ENCODE measurements around the gene RNF115.

RNF115 gene

DNA sequence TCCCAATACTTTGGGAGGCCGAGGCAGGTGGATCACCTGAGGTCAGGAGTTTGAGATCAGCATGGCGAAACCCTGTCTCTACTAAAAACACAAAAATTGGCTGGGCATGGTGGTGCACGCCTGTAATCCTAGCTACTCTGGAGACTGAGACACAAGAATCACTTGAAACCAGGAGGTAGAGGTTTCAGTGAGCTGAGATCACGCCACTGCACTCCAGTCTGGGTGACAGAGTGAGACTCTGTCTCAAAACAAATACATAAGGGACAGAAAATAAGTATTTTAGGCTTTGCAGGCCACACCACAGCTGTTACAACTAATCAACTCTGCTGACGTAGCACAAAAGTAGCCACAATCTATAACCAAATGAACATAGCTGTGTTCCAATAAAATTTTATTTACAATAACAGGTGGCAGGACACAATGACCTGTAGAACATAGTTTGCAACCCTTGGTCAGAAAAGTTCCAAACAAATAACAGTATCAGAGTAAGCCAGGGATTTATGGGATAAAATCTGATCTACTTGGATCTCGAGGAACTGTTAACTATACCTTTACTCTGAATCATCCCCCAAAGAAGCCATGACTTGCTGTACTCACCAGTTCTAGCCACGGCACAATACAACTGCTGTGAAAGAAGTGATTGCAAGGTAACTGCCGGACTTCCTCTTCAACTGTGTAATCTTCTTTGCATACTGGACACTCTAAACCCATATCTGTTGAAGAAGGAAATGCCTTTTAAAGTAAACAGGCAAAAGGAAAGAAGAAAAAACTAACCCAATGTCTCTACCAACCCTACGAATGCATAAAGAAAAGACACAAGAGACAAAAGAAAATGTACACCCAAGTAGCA, 76.3 kb downstream of the RNF115 start:
- in situ Hi-C loops (cut with MboI; ENCODE audit: low pct_unique_long_range_greater_than_20kb, low sequenced_read_pairs, unreplicated experiment), result loop anchor here (25.0 kb wide), 1 partner anchor 160 kb away; no protein-coding TSS in a partner anchor
- no peak for DNase-seq (ENCODE audit: low spot score)
- TF ChIP-seq, protein P1, sequence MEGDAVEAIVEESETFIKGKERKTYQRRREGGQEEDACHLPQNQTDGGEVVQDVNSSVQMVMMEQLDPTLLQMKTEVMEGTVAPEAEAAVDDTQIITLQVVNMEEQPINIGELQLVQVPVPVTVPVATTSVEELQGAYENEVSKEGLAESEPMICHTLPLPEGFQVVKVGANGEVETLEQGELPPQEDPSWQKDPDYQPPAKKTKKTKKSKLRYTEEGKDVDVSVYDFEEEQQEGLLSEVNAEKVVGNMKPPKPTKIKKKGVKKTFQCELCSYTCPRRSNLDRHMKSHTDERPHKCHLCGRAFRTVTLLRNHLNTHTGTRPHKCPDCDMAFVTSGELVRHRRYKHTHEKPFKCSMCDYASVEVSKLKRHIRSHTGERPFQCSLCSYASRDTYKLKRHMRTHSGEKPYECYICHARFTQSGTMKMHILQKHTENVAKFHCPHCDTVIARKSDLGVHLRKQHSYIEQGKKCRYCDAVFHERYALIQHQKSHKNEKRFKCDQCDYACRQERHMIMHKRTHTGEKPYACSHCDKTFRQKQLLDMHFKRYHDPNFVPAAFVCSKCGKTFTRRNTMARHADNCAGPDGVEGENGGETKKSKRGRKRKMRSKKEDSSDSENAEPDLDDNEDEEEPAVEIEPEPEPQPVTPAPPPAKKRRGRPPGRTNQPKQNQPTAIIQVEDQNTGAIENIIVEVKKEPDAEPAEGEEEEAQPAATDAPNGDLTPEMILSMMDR (IDR thresholded peaks at IDR 0.05; ENCODE audit: extremely low read depth, insufficient read depth, missing control alignments), result no peak

- in situ Hi-C loops (cut with MboI; ENCODE audit: low pct_unique_long_range_greater_than_20kb, low sequenced_read_pairs, unreplicated experiment), result loop anchor here (25.0 kb wide), 1 partner anchor 153 kb away; no protein-coding TSS in a partner anchor
- no peak for DNase-seq (ENCODE audit: low spot score)
- TF ChIP-seq, protein P1 (IDR thresholded peaks at IDR 0.05; ENCODE audit: extremely low read depth, insufficient read depth, missing control alignments), result no peak
Measured at GRCh38 chr1:145740269-145740668, 83.6 kb downstream of the RNF115 start.

DNA sequence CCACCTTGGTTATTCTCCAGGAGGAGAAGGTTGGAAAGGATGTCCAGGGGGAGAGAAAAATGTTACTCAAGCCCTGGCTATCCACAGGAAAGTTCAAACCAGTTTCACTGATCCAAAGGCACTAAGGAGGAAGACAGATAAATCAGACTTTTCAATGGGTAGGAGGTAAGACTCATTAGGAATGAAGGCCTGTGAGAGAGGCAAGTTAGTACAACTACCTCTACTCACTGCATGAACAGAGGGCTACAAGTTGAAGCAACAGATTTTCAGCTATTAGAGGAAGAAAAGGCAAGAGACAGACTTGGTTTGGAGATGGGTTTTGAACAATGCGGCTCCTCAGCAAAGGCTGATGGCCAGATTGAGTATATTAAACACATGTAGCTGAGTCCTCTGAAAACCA, 87.7 kb downstream of the RNF115 start:
- no peak for DNase-seq (ENCODE audit: low spot score)
- in situ Hi-C loops (cut with MboI; ENCODE audit: low pct_unique_long_range_greater_than_20kb, low sequenced_read_pairs, unreplicated experiment), result loop anchor here (25.0 kb wide), 1 partner anchor 149 kb away; no protein-coding TSS in a partner anchor
- TF ChIP-seq, protein P1 (IDR thresholded peaks at IDR 0.05; ENCODE audit: extremely low read depth, insufficient read depth, missing control alignments), result no peak

DNA sequence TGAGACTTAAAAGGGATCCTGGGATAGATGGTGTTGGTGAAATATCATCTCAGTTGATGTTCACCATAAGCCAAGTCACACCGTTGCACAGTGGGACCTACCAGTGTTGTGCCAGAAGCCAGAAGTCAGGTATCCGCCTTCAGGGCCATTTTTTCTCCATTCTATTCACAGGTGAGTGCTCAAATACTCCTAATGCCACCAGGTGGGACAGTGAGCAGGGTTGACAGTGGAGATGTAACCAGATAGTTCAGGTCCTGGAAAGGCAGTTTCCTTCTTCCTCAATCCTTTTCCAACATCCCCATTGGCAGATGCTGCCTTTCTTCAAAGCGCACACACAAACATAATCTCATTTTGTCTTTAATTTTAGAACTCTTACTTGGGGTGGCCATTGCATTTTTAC, 93.0 kb downstream of the RNF115 start:
- in situ Hi-C loops (cut with MboI; ENCODE audit: low pct_unique_long_range_greater_than_20kb, low sequenced_read_pairs, unreplicated experiment), result loop anchor here (25.0 kb wide), 1 partner anchor 144 kb away; no protein-coding TSS in a partner anchor
- no peak for DNase-seq (ENCODE audit: low spot score)
- TF ChIP-seq, protein P1 (IDR thresholded peaks at IDR 0.05; ENCODE audit: extremely low read depth, insufficient read depth, missing control alignments), result no peak

DNA sequence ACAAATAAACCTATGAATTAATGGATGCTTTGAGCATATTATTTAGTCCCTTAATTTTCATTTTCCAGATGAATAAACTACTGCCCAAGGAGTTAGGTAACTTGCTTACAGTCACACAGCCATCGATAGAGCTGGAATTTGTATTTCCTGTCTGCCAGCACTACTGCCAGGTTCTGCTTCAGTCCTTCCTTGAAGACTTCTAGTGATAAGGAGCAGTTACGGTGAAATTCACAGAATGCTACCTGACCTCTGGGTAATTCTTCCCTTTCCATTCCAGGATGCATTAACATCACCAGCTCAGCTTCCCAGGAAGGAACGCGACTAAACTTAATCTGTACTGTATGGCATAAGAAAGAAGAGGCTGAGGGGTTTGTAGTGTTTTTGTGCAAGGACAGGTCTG, 93.4 kb downstream of the RNF115 start:
- in situ Hi-C loops (cut with MboI; ENCODE audit: low pct_unique_long_range_greater_than_20kb, low sequenced_read_pairs, unreplicated experiment), result loop anchor here (25.0 kb wide), 1 partner anchor 143 kb away; no protein-coding TSS in a partner anchor
- TF ChIP-seq, protein P1 (IDR thresholded peaks at IDR 0.05; ENCODE audit: extremely low read depth, insufficient read depth, missing control alignments), result no peak
- no peak for DNase-seq (ENCODE audit: low spot score)

GRCh38 chr1:145729666-145730436, 94.0 kb downstream of the RNF115 start:
- DNase-seq (ENCODE audit: low spot score), result no peak
- in situ Hi-C loops (cut with MboI; ENCODE audit: low pct_unique_long_range_greater_than_20kb, low sequenced_read_pairs, unreplicated experiment), result loop anchor here (25.0 kb wide), 1 partner anchor 143 kb away; no protein-coding TSS in a partner anchor
- TF ChIP-seq, protein P1 (IDR thresholded peaks at IDR 0.05; ENCODE audit: extremely low read depth, insufficient read depth, missing control alignments), result no peak
